ENCODE results near the gene VWA8.
"Not testable (repeated sequence)": the region's sequence is repeated elsewhere in the genome, so short reads cannot be mapped to it uniquely, and the experiment has no call there.

The VWA8 gene

GRCh38 chr13:41558781-41559560 is 401.9 kb downstream of the VWA8 start:
- H3K4me3 Mint-ChIP-seq: no peak overlapping the region
- H3K9me3 Mint-ChIP-seq: no peaks in the 10 kb centered on the region
- DNase-seq (ENCODE audit: low spot score in 2 of 2): no peak
- peaks cover 12% of the 10 kb centered on the region for H3K4me1 Mint-ChIP-seq
- no peak overlapping the region for H3K27ac Mint-ChIP-seq
- H3K36me3 Mint-ChIP-seq: no peaks in the 10 kb centered on the region
- ATAC-seq: no peak

- H3K9me3 Mint-ChIP-seq: no peaks in the 10 kb centered on the region
- DNase-seq (ENCODE audit: low spot score in 2 of 2): no peak
- no peak for ATAC-seq
- no peaks in the 10 kb centered on the region for H3K36me3 Mint-ChIP-seq
- H3K4me3 Mint-ChIP-seq: no peak overlapping the region
- no peak overlapping the region for H3K27ac Mint-ChIP-seq
- peaks cover 21% of the 10 kb centered on the region for H3K4me1 Mint-ChIP-seq
Observed at GRCh38 chr13:41557719-41558118, 403.2 kb downstream of the VWA8 start.

GRCh38 chr13:41554626-41555386 is 406.1 kb downstream of the VWA8 start:
- H3K27ac Mint-ChIP-seq: peak overlapping the region; percentile 24
- H3K4me1 Mint-ChIP-seq: peaks cover 21% of the 10 kb centered on the region
- no peaks in the 10 kb centered on the region for H3K36me3 Mint-ChIP-seq
- DNase-seq (ENCODE audit: low spot score in 2 of 2): peak; percentile 16 to 71
- H3K9me3 Mint-ChIP-seq: no peaks in the 10 kb centered on the region
- peak; percentile 99 for ATAC-seq
- peak overlapping the region; percentile 38 for H3K4me3 Mint-ChIP-seq

GRCh38 chr13:41554180-41554579 is 406.7 kb downstream of the VWA8 start:
- ATAC-seq (peak; percentile 44), DNase-seq (ENCODE audit: low spot score in 2 of 2) (peak in 1 of 2 donors; percentile 54)
- Mint-ChIP-seq H3K27ac (peak overlapping the region; percentile 24), H3K4me3 (peak overlapping the region; percentile 38), H3K36me3 (no peaks in the 10 kb centered on the region), H3K9me3 (no peaks in the 10 kb centered on the region), H3K4me1 (peaks cover 21% of the 10 kb centered on the region)

GRCh38 chr13:41552031-41552430 is 408.9 kb downstream of the VWA8 start:
- no peak for DNase-seq (ENCODE audit: low spot score in 2 of 2)
- Mint-ChIP-seq H3K9me3 (no peaks in the 10 kb centered on the region), H3K36me3 (no peaks in the 10 kb centered on the region), H3K4me3 (no peak overlapping the region), H3K4me1 (peaks cover 21% of the 10 kb centered on the region), H3K27ac (no peak overlapping the region)
- ATAC-seq: no peak

- Mint-ChIP-seq H3K27ac (peak overlapping the region; percentile 37), H3K4me3 (no peak overlapping the region), H3K4me1 (peaks cover 30% of the 10 kb centered on the region), H3K36me3 (no peaks in the 10 kb centered on the region), H3K9me3 (no peaks in the 10 kb centered on the region)
- ATAC-seq (no peak), DNase-seq (ENCODE audit: low spot score in 2 of 2) (no peak)
Observed at GRCh38 chr13:41550276-41550675, 410.6 kb downstream of the VWA8 start.

GRCh38 chr13:41549491-41549890 is 411.4 kb downstream of the VWA8 start:
- Mint-ChIP-seq H3K27ac (no peak overlapping the region), H3K9me3 (no peaks in the 10 kb centered on the region), H3K36me3 (no peaks in the 10 kb centered on the region), H3K4me1 (peaks cover 23% of the 10 kb centered on the region), H3K4me3 (no peak overlapping the region)
- ATAC-seq (no peak), DNase-seq (ENCODE audit: low spot score in 2 of 2) (no peak)

GRCh38 chr13:41548910-41549309 is 412.0 kb downstream of the VWA8 start:
- Mint-ChIP-seq H3K9me3 (no peaks in the 10 kb centered on the region), H3K4me1 (peaks cover 18% of the 10 kb centered on the region)
- ATAC-seq: no peak

GRCh38 chr13:41548031-41548430 is 412.9 kb downstream of the VWA8 start:
- ATAC-seq (no peak), DNase-seq (ENCODE audit: low spot score in 2 of 2) (no peak)
- Mint-ChIP-seq H3K36me3 (no peaks in the 10 kb centered on the region), H3K4me1 (peaks cover 9% of the 10 kb centered on the region), H3K27ac (peak overlapping the region; percentile 29), H3K9me3 (no peaks in the 10 kb centered on the region), H3K4me3 (no peak overlapping the region)

More at GRCh38 chr13:41548910-41549309, 412.0 kb downstream of the VWA8 start:
- Mint-ChIP-seq H3K4me3 (no peak overlapping the region), H3K27ac (no peak overlapping the region), H3K36me3 (no peaks in the 10 kb centered on the region)
- no peak for DNase-seq (ENCODE audit: low spot score in 2 of 2)

GRCh38 chr13:41547251-41548000 is 413.5 kb downstream of the VWA8 start:
- no peak overlapping the region for H3K4me3 Mint-ChIP-seq
- H3K9me3 Mint-ChIP-seq: no peaks in the 10 kb centered on the region
- H3K27ac Mint-ChIP-seq: peak overlapping the region; percentile 64
- peaks cover 9% of the 10 kb centered on the region for H3K4me1 Mint-ChIP-seq
- no peaks in the 10 kb centered on the region for H3K36me3 Mint-ChIP-seq
- DNase-seq (ENCODE audit: low spot score in 2 of 2) (no peak), ATAC-seq (no peak)

GRCh38 chr13:41546372-41547190 is 414.3 kb downstream of the VWA8 start:
- Mint-ChIP-seq H3K36me3 (no peaks in the 10 kb centered on the region), H3K4me1 (peaks cover 9% of the 10 kb centered on the region)
- no peak for DNase-seq (ENCODE audit: low spot score in 2 of 2)

GRCh38 chr13:41545432-41545707 is 415.5 kb downstream of the VWA8 start:
- ATAC-seq (no peak), DNase-seq (ENCODE audit: low spot score in 2 of 2) (no peak)
- Mint-ChIP-seq H3K4me1 (peaks cover 9% of the 10 kb centered on the region), H3K9me3 (no peaks in the 10 kb centered on the region), H3K36me3 (no peaks in the 10 kb centered on the region), H3K4me3 (no peak overlapping the region), H3K27ac (no peak overlapping the region)

More at GRCh38 chr13:41546372-41547190, 414.3 kb downstream of the VWA8 start:
- Mint-ChIP-seq H3K9me3 (no peaks in the 10 kb centered on the region), H3K4me3 (no peak overlapping the region), H3K27ac (peak overlapping the region; percentile 64)
- ATAC-seq: peak; percentile 85

GRCh38 chr13:41543664-41544300 is 417.1 kb downstream of the VWA8 start:
- Mint-ChIP-seq H3K9me3 (no peaks in the 10 kb centered on the region), H3K4me1 (peaks cover 9% of the 10 kb centered on the region), H3K4me3 (no peak overlapping the region), H3K36me3 (no peaks in the 10 kb centered on the region), H3K27ac (no peak overlapping the region)
- DNase-seq (ENCODE audit: low spot score in 2 of 2) (no peak), ATAC-seq (no peak)

GRCh38 chr13:41542799-41543198 is 418.1 kb downstream of the VWA8 start:
- not testable (repeated sequence) for H3K27ac Mint-ChIP-seq; H3K9me3 Mint-ChIP-seq; H3K4me3 Mint-ChIP-seq; DNase-seq (ENCODE audit: low spot score in 2 of 2); H3K4me1 Mint-ChIP-seq; H3K36me3 Mint-ChIP-seq; ATAC-seq
